ENCODE results near the gene MFSD11. TPM values are rescaled to one million over a fixed set of nuclear protein-coding genes. Genes with fewer than 3 reads are reported as not detected.

The MFSD11 gene
- total and polyA plus RNA-seq, 7 donors = 6.6 to 46.2 (median 27.5) TPM

- intact Hi-C loops (cut with DNase I) = no loop called here
- 7% methylated on average over 8 of the region's 8 CpGs for WGBS, 2 donors
- H3K4me3 ChIP-seq = no peak overlapping the region
- H3K27me3 ChIP-seq = peaks cover 0 to 16% (median 4%) of the 10 kb centered on the region in 3 donors
- DNase-seq = no peak
- H3K4me1 ChIP-seq = no peaks in the 10 kb centered on the region
- no peak overlapping the region for H3K27ac ChIP-seq
- no peaks in the 10 kb centered on the region for H3K36me3 ChIP-seq
- TF ChIP-seq CTCF (IDR thresholded peaks at IDR 0.05) = peak in 1 of 4 experiments; percentile 16
- no peak for TF ChIP-seq POLR2AphosphoS5 (IDR thresholded peaks at IDR 0.05)
- TF ChIP-seq EP300 (IDR thresholded peaks at IDR 0.05) = no peak
- TF ChIP-seq POLR2A (IDR thresholded peaks at IDR 0.05) = no peak
- no peaks in the 10 kb centered on the region for H3K9me3 ChIP-seq
These were observed 78.7 kb downstream of the MFSD11 start for GRCh38 chr17:76816590-76817135.

GRCh38 chr17:76820039-76820438 is 82.1 kb downstream of the MFSD11 start:
- Histone ChIP-seq H3K9me3 (no peaks in the 10 kb centered on the region), H3K27ac (no peak overlapping the region), H3K36me3 (no peaks in the 10 kb centered on the region), H3K4me3 (no peak overlapping the region), H3K4me1 (no peaks in the 10 kb centered on the region), H3K27me3 (peaks cover 0 to 23% (median 4%) of the 10 kb centered on the region in 3 donors)
- TF ChIP-seq EP300 (IDR thresholded peaks at IDR 0.05) = no peak
- no peak for TF ChIP-seq POLR2A (IDR thresholded peaks at IDR 0.05)
- TF ChIP-seq CTCF (IDR thresholded peaks at IDR 0.05) = no peak
- TF ChIP-seq POLR2AphosphoS5 (IDR thresholded peaks at IDR 0.05) = no peak
- intact Hi-C loops (cut with DNase I) = no loop called here
- 29 to 34% methylated on average over 1 of the region's 1 CpG for WGBS, 2 donors
- DNase-seq = no peak

GRCh38 chr17:76820561-76820960 is 82.6 kb downstream of the MFSD11 start:
- no peak for DNase-seq
- Histone ChIP-seq H3K9me3 (no peaks in the 10 kb centered on the region), H3K27ac (no peak overlapping the region), H3K4me3 (no peak overlapping the region), H3K4me1 (no peaks in the 10 kb centered on the region), H3K27me3 (peaks cover 0 to 23% (median 4%) of the 10 kb centered on the region in 3 donors), H3K36me3 (no peaks in the 10 kb centered on the region)
- intact Hi-C loops (cut with DNase I) = no loop called here
- 63 to 84% methylated on average over 4 of the region's 4 CpGs for WGBS, 2 donors
- no peak for TF ChIP-seq POLR2A (IDR thresholded peaks at IDR 0.05)
- TF ChIP-seq CTCF (IDR thresholded peaks at IDR 0.05) = no peak
- no peak for TF ChIP-seq POLR2AphosphoS5 (IDR thresholded peaks at IDR 0.05)

GRCh38 chr17:76822184-76822778 is 84.4 kb downstream of the MFSD11 start:
- H3K4me1 ChIP-seq = no peaks in the 10 kb centered on the region

More at GRCh38 chr17:76822184-76822778, 84.4 kb downstream of the MFSD11 start:
- WGBS, 2 donors = 59 to 78% methylated on average over 7 of the region's 7 CpGs
- DNase-seq = no peak
- no peak overlapping the region for H3K4me3 ChIP-seq
- intact Hi-C loops (cut with DNase I) = no loop called here
- no peaks in the 10 kb centered on the region for H3K36me3 ChIP-seq
- H3K27ac ChIP-seq = no peak overlapping the region
- H3K9me3 ChIP-seq = no peaks in the 10 kb centered on the region
- H3K27me3 ChIP-seq = peaks cover 0 to 29% (median 4%) of the 10 kb centered on the region in 3 donors
- TF ChIP-seq CTCF (IDR thresholded peaks at IDR 0.05) (no peak), POLR2A (IDR thresholded peaks at IDR 0.05) (no peak), POLR2AphosphoS5 (IDR thresholded peaks at IDR 0.05) (no peak), EP300 (IDR thresholded peaks at IDR 0.05) (no peak)

Measured in sigmoid colon (tissue), 7 donors.